GM12878 (cell line): ENCODE data around the gene SAMD4A. TPM values are rescaled to one million over a fixed set of nuclear protein-coding genes. Genes with fewer than 3 reads are reported as not detected.

Experiments
- ATF3 ChIP-seq: IDR thresholded peaks from 2 replicates; pipeline ENCODE4 v1.6.1; 2011; ENCODE audit warnings: low read depth, mild to moderate bottlenecking, low read length, moderate library complexity, borderline replicate concordance; ENCODE audit errors: extremely low read depth
- CTCF ChIP-seq, 3 experiments: IDR thresholded peaks in 2 of 3; conservative IDR thresholded peaks in 1 of 3; 2 replicates each; pipeline ENCODE4 v1.5.1; 2011; ENCODE audit warnings: low read depth in 3 of 3, low read length in 3 of 3, mild to moderate bottlenecking in 3 of 3, control low read depth in 2 of 3, moderate library complexity in 2 of 3, inconsistent platforms in 1 of 3, mixed read lengths in 1 of 3; ENCODE audit not compliant: control insufficient read depth in 2 of 3, insufficient read depth in 1 of 3; ENCODE audit errors: extremely low read depth in 1 of 3
- E2F4 ChIP-seq: IDR thresholded peaks from 2 replicates; pipeline ENCODE4 v1.6.1; 2012; ENCODE audit warnings: low read depth, low read length, improper control_type of control experiment
- FOXK2 ChIP-seq: fragments of 450-650 bp; IDR thresholded peaks from 2 replicates; pipeline ENCODE4 v1.6.1; 2017; ENCODE audit warnings: mild to moderate bottlenecking, moderate library complexity
- MLLT1 ChIP-seq: fragments of 450-650 bp; IDR thresholded peaks from 2 replicates; pipeline ENCODE4 v1.6.1; 2016; ENCODE audit warnings: mild to moderate bottlenecking
- PRDM15 ChIP-seq: fragments of 450-650 bp; formaldehyde crosslinking; IDR thresholded peaks from 2 replicates; pipeline ENCODE4 v1.4.0; 2020; ENCODE audit warnings: mild to moderate bottlenecking, moderate library complexity
- RAD21 ChIP-seq: IDR thresholded peaks from 2 replicates; pipeline ENCODE4 v1.6.1; 2011; ENCODE audit warnings: mild to moderate bottlenecking, low read depth, low read length, moderate library complexity; ENCODE audit not compliant: insufficient read depth
- RUNX3 ChIP-seq: IDR thresholded peaks from 2 replicates; pipeline ENCODE4 v1.6.1; 2012; ENCODE audit warnings: low read length, inconsistent platforms
- SP1 ChIP-seq: IDR thresholded peaks from one replicate; pipeline ENCODE4 v1.6.1; 2011; ENCODE audit warnings: low read depth, low read length
- SPI1 ChIP-seq: IDR thresholded peaks from 2 replicates; pipeline ENCODE4 v1.6.1; 2011; ENCODE audit warnings: low read depth, mild to moderate bottlenecking, low read length, moderate library complexity, borderline replicate concordance; ENCODE audit not compliant: insufficient read depth
- STAT3 ChIP-seq: IDR thresholded peaks from 2 replicates; pipeline ENCODE4 v1.6.1; 2011; ENCODE audit warnings: low read depth, low read length, improper control_type of control experiment
- YBX1 ChIP-seq: fragments of 450-650 bp; IDR thresholded peaks from 2 replicates; pipeline ENCODE4 v1.6.1; 2016; ENCODE audit warnings: antibody characterized with exemption
- ZBTB33 ChIP-seq: fragments of 450-650 bp; IDR thresholded peaks from 2 replicates; pipeline ENCODE4 v1.6.1; 2017; ENCODE audit warnings: mild to moderate bottlenecking
- ZBTB40 ChIP-seq: fragments of 450-650 bp; IDR thresholded peaks from 2 replicates; pipeline ENCODE4 v1.6.1; 2016; ENCODE audit warnings: mild to moderate bottlenecking, moderate library complexity, borderline replicate concordance
- ZNF207 ChIP-seq: fragments of 450-650 bp; IDR thresholded peaks from 2 replicates; pipeline ENCODE4 v1.6.1; 2014; ENCODE audit warnings: antibody characterized with exemption, mild to moderate bottlenecking, borderline replicate concordance
- polyA plus RNA-seq, 11 experiments: library from polyadenylated mRNA; depleted of rRNA in 4 of 11; unstranded in 6 of 11; stranded (reverse) in 5 of 11; fragments of >200 nt; fragmentation: Nextera tagmentation in 4 of 11; fragmentation: Illumina TruSeq in 1 of 11; extraction: Ambion mirVana in 4 of 11; extraction: Trizol in 1 of 11; gene quantifications; 1 replicate in 1 of 11; 2 replicates in 10 of 11; pipeline versions ENCODE4 v1.2.1 to v1.2.3, GENCODE V29; 2011 to 2016; ENCODE audit warnings: inconsistent platforms in 2 of 11, missing spikeins in 2 of 11, low read depth in 1 of 11
- total RNA-seq, 4 experiments: library from RNA; depleted of rRNA in 3 of 4; stranded (reverse); fragments of >200 nt in 3 of 4; fragmentation: Illumina TruSeq in 1 of 4; extraction: Trizol in 1 of 4; gene quantifications; 2 replicates each; pipeline versions ENCODE4 v1.2.1 to v1.2.3, GENCODE V29; 2013 to 2021

Gene SAMD4A
- total and polyA plus RNA-seq, 10 of the 15 experiments (the other 5 are each of a cell fraction or from before 2014, with no cell fraction given), result 0.05 to 0.56 (median 0.31) TPM

- no peak for TF ChIP-seq MLLT1
- no peak for TF ChIP-seq YBX1
- TF ChIP-seq SP1, result no peak
- no peak for TF ChIP-seq RAD21
- TF ChIP-seq ATF3, result no peak
- no peak for TF ChIP-seq ZBTB33
- TF ChIP-seq SPI1, result no peak
- TF ChIP-seq ZBTB40, result no peak
- no peak for TF ChIP-seq FOXK2
- no peak for TF ChIP-seq E2F4
- no peak for TF ChIP-seq STAT3
- no peak for TF ChIP-seq PRDM15 (CRISPR knock-in tag)
- TF ChIP-seq RUNX3, result no peak
- TF ChIP-seq CTCF (IDR thresholded peaks at IDR 0.05 in 2 of 3, conservative IDR thresholded peaks at IDR 0.05 in 1 of 3; ENCODE audit: control insufficient read depth in 2 of 3, extremely low read depth in 1 of 3, insufficient read depth in 1 of 3, low read depth in 3 of 3, low read length in 3 of 3), result no peak
- no peak for TF ChIP-seq ZNF207
- TF ChIP-seq, all 136 proteins: peak for 0
These were observed 123.0 kb downstream of the SAMD4A start (continued) for GRCh38 chr14:54689928-54690327.
